Stimulated activated CD8-positive, alpha-beta memory T cell treated with anti-CD3 and anti-CD28 coated beads, Interleukin-4, amount 100 ng/mL, for 1 hour (primary cell): ENCODE data around the gene SPARC.

Source experiments
- DNase-seq, 2 donors: peaks; one replicate each; pipeline ENCODE4 v3.0.0-alpha.2; 2020; ENCODE audit warnings: low read depth in 2 of 2, low spot score in 1 of 2

SPARC gene

GRCh38 chr5:151679421-151680155 is 7.1 kb downstream of the SPARC start:
- no peak for DNase-seq

- no peak for DNase-seq
These were observed 8.0 kb downstream of the SPARC start for GRCh38 chr5:151678713-151679112.

GRCh38 chr5:151677776-151678545 is 8.8 kb downstream of the SPARC start:
- no peak for DNase-seq

GRCh38 chr5:151676719-151677118 is 10.0 kb downstream of the SPARC start:
- DNase-seq, result no peak

GRCh38 chr5:151676314-151676712 is 10.4 kb downstream of the SPARC start:
- no peak for DNase-seq

- no peak for DNase-seq
These were observed 11.0 kb downstream of the SPARC start for GRCh38 chr5:151675611-151676313.

- DNase-seq, result no peak
These were observed 11.8 kb downstream of the SPARC start for GRCh38 chr5:151674626-151675610.

GRCh38 chr5:151673421-151673820 is 13.3 kb downstream of the SPARC start:
- no peak for DNase-seq

GRCh38 chr5:151672516-151672915 is 14.2 kb downstream of the SPARC start:
- DNase-seq, result no peak

GRCh38 chr5:151671950-151672349 is 14.8 kb downstream of the SPARC start:
- DNase-seq, result no peak

- DNase-seq, result no peak
These were observed 15.6 kb downstream of the SPARC start for GRCh38 chr5:151670953-151671636.

GRCh38 chr5:151670083-151670686 is 16.5 kb downstream of the SPARC start:
- no peak for DNase-seq

GRCh38 chr5:151667083-151667482 is 19.6 kb downstream of the SPARC start:
- no peak for DNase-seq

- no peak for DNase-seq
These were observed 21.1 kb downstream of the SPARC start for GRCh38 chr5:151665613-151666012.

- DNase-seq, result no peak
These were observed 21.8 kb downstream of the SPARC start for GRCh38 chr5:151664694-151665585.

- DNase-seq, result no peak
These were observed 23.0 kb downstream of the SPARC start for GRCh38 chr5:151663617-151664293.

- DNase-seq, result no peak
These were observed 23.9 kb downstream of the SPARC start for GRCh38 chr5:151662805-151663204.
